GM21381 (cell line): Measurements from ENCODE around the gene SAT2.

Experiments used
- ATAC-seq: cut with Tn5 transposase; IDR thresholded peaks from one replicate; pipeline ENCODE4 v1.9.1; 2021; ENCODE audit warnings: mild to moderate bottlenecking, moderate library complexity; ENCODE audit not compliant: unreplicated experiment

SAT2 gene

GRCh38 chr17:7593296-7593695 lies 34.3 kb downstream of the SAT2 start:
- no peak for ATAC-seq

- no peak for ATAC-seq
These were observed 35.1 kb downstream of the SAT2 start for GRCh38 chr17:7592422-7593021.

GRCh38 chr17:7591596-7591995 lies 36.0 kb downstream of the SAT2 start:
- ATAC-seq, result no peak

- no peak for ATAC-seq
These were observed 36.9 kb downstream of the SAT2 start for GRCh38 chr17:7590743-7591142.

GRCh38 chr17:7589891-7590691 lies 37.5 kb downstream of the SAT2 start, which contains the start of gene SOX15:
SOX15 (minus strand) TSS chr17:7590094; CDS start chr17:7589676, 418 bp downstream.
- ATAC-seq, result no peak

- ATAC-seq, result no peak
These were observed 38.3 kb downstream of the SAT2 start for GRCh38 chr17:7589204-7589868.

GRCh38 chr17:7588553-7589203 lies 38.9 kb downstream of the SAT2 start:
- ATAC-seq, result no peak

GRCh38 chr17:7587420-7588151 lies 40.0 kb downstream of the SAT2 start:
- no peak for ATAC-seq

GRCh38 chr17:7586673-7587419 lies 40.8 kb downstream of the SAT2 start:
- no peak for ATAC-seq

GRCh38 chr17:7583253-7584109 lies 44.1 kb downstream of the SAT2 start, which contains the start of gene MPDU1:
MPDU1 (plus strand) TSS chr17:7583852; CDS start chr17:7583863, 11 bp downstream.
- peak; percentile 62 for ATAC-seq

GRCh38 chr17:7582396-7583252 lies 45.0 kb downstream of the SAT2 start:
- no peak for ATAC-seq

GRCh38 chr17:7580604-7581575 lies 46.7 kb downstream of the SAT2 start:
- ATAC-seq, result no peak

- ATAC-seq, result no peak
These were observed 47.6 kb downstream of the SAT2 start for GRCh38 chr17:7579834-7580603.

GRCh38 chr17:7579001-7579833 lies 48.4 kb downstream of the SAT2 start, which contains the start of gene CD68:
CD68 (plus strand) TSS chr17:7579638; CDS start chr17:7579678, 40 bp downstream.
- ATAC-seq, result no peak
